ENCODE data around the gene NABP1. TPM values are rescaled to one million over a fixed set of nuclear protein-coding genes. Genes with fewer than 3 reads are reported as not detected.

The NABP1 gene
- total and polyA plus RNA-seq, 10 of the 15 experiments (the other 5 are each of a cell fraction or from before 2014, with no cell fraction given): 22.9 to 65.7 (median 39.9) TPM

GRCh38 chr2:191645032-191645431, 32.9 kb upstream of the NABP1 start (continued):
- TF ChIP-seq, protein P1, sequence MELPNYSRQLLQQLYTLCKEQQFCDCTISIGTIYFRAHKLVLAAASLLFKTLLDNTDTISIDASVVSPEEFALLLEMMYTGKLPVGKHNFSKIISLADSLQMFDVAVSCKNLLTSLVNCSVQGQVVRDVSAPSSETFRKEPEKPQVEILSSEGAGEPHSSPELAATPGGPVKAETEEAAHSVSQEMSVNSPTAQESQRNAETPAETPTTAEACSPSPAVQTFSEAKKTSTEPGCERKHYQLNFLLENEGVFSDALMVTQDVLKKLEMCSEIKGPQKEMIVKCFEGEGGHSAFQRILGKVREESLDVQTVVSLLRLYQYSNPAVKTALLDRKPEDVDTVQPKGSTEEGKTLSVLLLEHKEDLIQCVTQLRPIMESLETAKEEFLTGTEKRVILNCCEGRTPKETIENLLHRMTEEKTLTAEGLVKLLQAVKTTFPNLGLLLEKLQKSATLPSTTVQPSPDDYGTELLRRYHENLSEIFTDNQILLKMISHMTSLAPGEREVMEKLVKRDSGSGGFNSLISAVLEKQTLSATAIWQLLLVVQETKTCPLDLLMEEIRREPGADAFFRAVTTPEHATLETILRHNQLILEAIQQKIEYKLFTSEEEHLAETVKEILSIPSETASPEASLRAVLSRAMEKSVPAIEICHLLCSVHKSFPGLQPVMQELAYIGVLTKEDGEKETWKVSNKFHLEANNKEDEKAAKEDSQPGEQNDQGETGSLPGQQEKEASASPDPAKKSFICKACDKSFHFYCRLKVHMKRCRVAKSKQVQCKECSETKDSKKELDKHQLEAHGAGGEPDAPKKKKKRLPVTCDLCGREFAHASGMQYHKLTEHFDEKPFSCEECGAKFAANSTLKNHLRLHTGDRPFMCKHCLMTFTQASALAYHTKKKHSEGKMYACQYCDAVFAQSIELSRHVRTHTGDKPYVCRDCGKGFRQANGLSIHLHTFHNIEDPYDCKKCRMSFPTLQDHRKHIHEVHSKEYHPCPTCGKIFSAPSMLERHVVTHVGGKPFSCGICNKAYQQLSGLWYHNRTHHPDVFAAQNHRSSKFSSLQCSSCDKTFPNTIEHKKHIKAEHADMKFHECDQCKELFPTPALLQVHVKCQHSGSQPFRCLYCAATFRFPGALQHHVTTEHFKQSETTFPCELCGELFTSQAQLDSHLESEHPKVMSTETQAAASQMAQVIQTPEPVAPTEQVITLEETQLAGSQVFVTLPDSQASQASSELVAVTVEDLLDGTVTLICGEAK (IDR thresholded peaks at IDR 0.05; ENCODE audit: borderline replicate concordance): no peak

GRCh38 chr2:191645434-191646162, 32.3 kb upstream of the NABP1 start:
- no peak for DNase-seq (ENCODE audit: low read depth, low spot score)
- ChIA-PET RAD21 (ENCODE audit: unreplicated experiment) (no interaction called here), SMC1A (ENCODE audit: uncharacterized antibody, unreplicated experiment) (interaction anchor here (0.9 to 1.3 kb wide), 4 partner anchors 16 to 31 kb away, joined by 3 to 5 read pairs (median 3); no protein-coding TSS in a partner anchor), POLR2A (no interaction called here), CTCF (interaction anchor here (0.7 to 0.8 kb wide), 2 partner anchors 18 to 92 kb away, joined by 3 read pairs; no protein-coding TSS in a partner anchor)
- Histone ChIP-seq H3K36me3 (ENCODE audit: control insufficient read depth in 2 of 2, insufficient read depth in 2 of 2, low read length in 1 of 2) (no peaks in the 10 kb centered on the region), H3K27me3 (replicated peaks in 1 of 2; ENCODE audit: control insufficient read depth in 2 of 2, insufficient read depth in 2 of 2, low read length in 1 of 2) (no peaks in the 10 kb centered on the region), H3K4me2 (ENCODE audit: control insufficient read depth, insufficient read depth) (no peak overlapping the region), H3K27ac (ENCODE audit: control insufficient read depth, insufficient read depth) (no peak overlapping the region), H3K9me3 (replicated peaks; ENCODE audit: control insufficient read depth, insufficient read depth, low read length) (no peaks in the 10 kb centered on the region), H3K79me2 (ENCODE audit: control insufficient read depth, insufficient read depth, low read length) (no peaks in the 10 kb centered on the region), H3K4me1 (ENCODE audit: control insufficient read depth, insufficient read depth, low read length) (0 out of 2 replicates have a peak, but pooled peaks cover 2% of the 10 kb centered on the region), H3K9ac (ENCODE audit: control insufficient read depth, insufficient read depth, low read length) (no peak overlapping the region), H2AFZ (ENCODE audit: control insufficient read depth, low read depth, low read length) (no peak overlapping the region), H3K4me3 (no peak overlapping the region), H4K20me1 (ENCODE audit: control insufficient read depth, insufficient read depth) (no peaks in the 10 kb centered on the region)
- FAIRE-seq: no peak
- ATAC-seq: no peak
- no TSS peak for BruUV-seq (replicated peaks)
- 3% methylated on average over 2 of the region's 2 CpGs for WGBS (ENCODE audit: insufficient coverage, insufficient replicate concordance, low lambda C conversion rate, missing lambda C conversion rate)
- in situ Hi-C loops (cut with MboI) (no loop called here), intact Hi-C loops (cut with micrococcal nuclease; ENCODE audit: unreplicated experiment) (no loop called here)
- TF ChIP-seq ATF7 (IDR thresholded peaks at IDR 0.05; ENCODE audit: low read depth): no peak
- no peak for TF ChIP-seq IRF5 (IDR thresholded peaks at IDR 0.05; ENCODE audit: borderline replicate concordance)
- TF ChIP-seq KDM1A (IDR thresholded peaks at IDR 0.05; ENCODE audit: borderline replicate concordance): no peak
- TF ChIP-seq ZNF207 (IDR thresholded peaks at IDR 0.05; ENCODE audit: borderline replicate concordance): no peak
- TF ChIP-seq IRF4 (IDR thresholded peaks at IDR 0.05; ENCODE audit: low read depth, low read length): no peak
- TF ChIP-seq ETV6 (conservative IDR thresholded peaks at IDR 0.05 in 1 of 2, IDR thresholded peaks at IDR 0.05 in 1 of 2; ENCODE audit: borderline replicate concordance in 1 of 2, low read depth in 1 of 2): no peak
- no peak for TF ChIP-seq PAX8 (IDR thresholded peaks at IDR 0.05)
- no peak for TF ChIP-seq IKZF1 (conservative IDR thresholded peaks at IDR 0.05)
- no peak for TF ChIP-seq RAD51 (IDR thresholded peaks at IDR 0.05)
- no peak for TF ChIP-seq CBX3 (IDR thresholded peaks at IDR 0.05; ENCODE audit: borderline replicate concordance, low read depth)
- no peak for TF ChIP-seq HCFC1 (IDR thresholded peaks at IDR 0.05; ENCODE audit: low read length)
- TF ChIP-seq NR2C2 (IDR thresholded peaks at IDR 0.05; ENCODE audit: borderline replicate concordance, control insufficient read depth, insufficient read length, low read depth): no peak
- TF ChIP-seq, protein P2, sequence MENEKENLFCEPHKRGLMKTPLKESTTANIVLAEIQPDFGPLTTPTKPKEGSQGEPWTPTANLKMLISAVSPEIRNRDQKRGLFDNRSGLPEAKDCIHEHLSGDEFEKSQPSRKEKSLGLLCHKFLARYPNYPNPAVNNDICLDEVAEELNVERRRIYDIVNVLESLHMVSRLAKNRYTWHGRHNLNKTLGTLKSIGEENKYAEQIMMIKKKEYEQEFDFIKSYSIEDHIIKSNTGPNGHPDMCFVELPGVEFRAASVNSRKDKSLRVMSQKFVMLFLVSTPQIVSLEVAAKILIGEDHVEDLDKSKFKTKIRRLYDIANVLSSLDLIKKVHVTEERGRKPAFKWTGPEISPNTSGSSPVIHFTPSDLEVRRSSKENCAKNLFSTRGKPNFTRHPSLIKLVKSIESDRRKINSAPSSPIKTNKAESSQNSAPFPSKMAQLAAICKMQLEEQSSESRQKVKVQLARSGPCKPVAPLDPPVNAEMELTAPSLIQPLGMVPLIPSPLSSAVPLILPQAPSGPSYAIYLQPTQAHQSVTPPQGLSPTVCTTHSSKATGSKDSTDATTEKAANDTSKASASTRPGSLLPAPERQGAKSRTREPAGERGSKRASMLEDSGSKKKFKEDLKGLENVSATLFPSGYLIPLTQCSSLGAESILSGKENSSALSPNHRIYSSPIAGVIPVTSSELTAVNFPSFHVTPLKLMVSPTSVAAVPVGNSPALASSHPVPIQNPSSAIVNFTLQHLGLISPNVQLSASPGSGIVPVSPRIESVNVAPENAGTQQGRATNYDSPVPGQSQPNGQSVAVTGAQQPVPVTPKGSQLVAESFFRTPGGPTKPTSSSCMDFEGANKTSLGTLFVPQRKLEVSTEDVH (IDR thresholded peaks at IDR 0.05; ENCODE audit: low read depth, partially characterized antibody): no peak
